OCI-LY7 (cell line): ENCODE data around the gene MAN1A1. TPM values are rescaled to one million over a fixed set of nuclear protein-coding genes. Genes with fewer than 3 reads are reported as not detected.

Experiments used
- BruUV-seq: library from RNA; stranded (reverse); fragments of 400-500 nt; replicated peaks from 2 replicates; lab custom pipeline; 2021; lab: Mats Ljungman, UMichigan
- CTCF ChIA-PET: fragments of 300-600 bp; sonication (Branson Sonifier 250); formaldehyde crosslinking; loops from one replicate; lab custom pipeline; 2022; ENCODE audit warnings: antibody characterized with exemption; ENCODE audit not compliant: unreplicated experiment; lab: Charles Lee
- POLR2A ChIA-PET: fragments of 300-600 bp; sonication (Branson Sonifier 250); formaldehyde crosslinking; loops from one replicate; lab custom pipeline; 2022; ENCODE audit warnings: antibody characterized with exemption; lab: Charles Lee
- DNase-seq: peaks from one replicate; pipeline ENCODE4 v3.0.0-alpha.2; 2015; ENCODE audit warnings: low spot score
- H2AFZ ChIP-seq: fragments of 200-600 bp; sonication (generic), shearing (Covaris generic); 2 replicates; pipeline ENCODE4 v1.6.1; 2014; ENCODE audit warnings: mild to moderate bottlenecking, antibody characterized with exemption, low read length, moderate library complexity
- H3K27ac ChIP-seq: fragments of 200-600 bp; sonication (generic); 2 replicates; pipeline ENCODE4 v1.5.1; 2014; ENCODE audit warnings: mixed run types, low read depth, mild to moderate bottlenecking, moderate library complexity, low read length, inconsistent platforms; ENCODE audit not compliant: poor library complexity, severe bottlenecking
- H3K36me3 ChIP-seq: fragments of 200-600 bp; sonication (generic); 2 replicates; pipeline ENCODE4 v1.6.1; 2014; ENCODE audit warnings: mild to moderate bottlenecking, antibody characterized with exemption, low read length, moderate library complexity, mixed read lengths; ENCODE audit not compliant: insufficient read depth
- H3K4me1 ChIP-seq: fragments of 200-600 bp; sonication (generic); 2 replicates; pipeline ENCODE4 v1.5.1; 2014; ENCODE audit warnings: mild to moderate bottlenecking, low read length; ENCODE audit not compliant: insufficient read depth, poor library complexity, severe bottlenecking
- H3K4me2 ChIP-seq: fragments of 200-600 bp; sonication (generic); 2 replicates; pipeline ENCODE4 v1.6.1; 2014; ENCODE audit warnings: mild to moderate bottlenecking, low read length
- H3K4me3 ChIP-seq: fragments of 200-600 bp; sonication (generic); 2 replicates; pipeline ENCODE4 v1.5.1; 2014; ENCODE audit warnings: mild to moderate bottlenecking, low read depth, low read length; ENCODE audit not compliant: poor library complexity, severe bottlenecking
- H3K79me2 ChIP-seq: fragments of 200-600 bp; sonication (generic); 2 replicates; pipeline ENCODE4 v1.6.1; 2016; ENCODE audit warnings: low read depth, mild to moderate bottlenecking, low read length, moderate library complexity, mixed read lengths; ENCODE audit not compliant: insufficient read depth
- H3K9me2 ChIP-seq: fragments of 200-600 bp; sonication (generic); 2 replicates; pipeline ENCODE4 v1.6.1; 2016; ENCODE audit warnings: mild to moderate bottlenecking, low read length, mixed read lengths; ENCODE audit not compliant: insufficient read depth
- H3K9me3 ChIP-seq: fragments of 200-600 bp; sonication (generic); 2 replicates; pipeline ENCODE4 v1.6.1; 2014; ENCODE audit warnings: mild to moderate bottlenecking, mixed run types, low read length, mixed read lengths
- H4K20me1 ChIP-seq: fragments of 200-600 bp; sonication (generic); 2 replicates; pipeline ENCODE4 v1.6.1; 2014; ENCODE audit warnings: mild to moderate bottlenecking, antibody characterized with exemption, low read length, moderate library complexity, mixed read lengths; ENCODE audit not compliant: insufficient read depth
- EZH2phosphoT487 ChIP-seq: fragments of 200-600 bp; sonication (generic); IDR thresholded peaks from 2 replicates; pipeline ENCODE4 v1.6.1; 2018; ENCODE audit warnings: low read depth, borderline replicate concordance, mild to moderate bottlenecking, mixed run types, antibody characterized with exemption, low read length, moderate library complexity, mixed read lengths
- intact Hi-C: fragments of 100-400 bp; cut with micrococcal nuclease; formaldehyde crosslinking; loops from one replicate; pipeline ENCODE4 v1.10.0; 2022; ENCODE audit not compliant: unreplicated experiment
- total RNA-seq, 2 experiments: library from RNA; depleted of rRNA in 1 of 2; stranded (reverse); fragments of >200 nt in 1 of 2; shearing (Covaris generic) in 1 of 2; gene quantifications; 2 replicates each; pipeline ENCODE4 v1.2.3, GENCODE V29; 2014 to 2022
- TF ChIP-seq, protein P1 (sequence below): fragments of 200-600 bp; sonication (generic); conservative IDR thresholded peaks from 2 replicates; pipeline ENCODE4 v1.5.1; 2014; ENCODE audit warnings: mild to moderate bottlenecking, antibody characterized with exemption, low read length, moderate library complexity, mixed read lengths

Gene MAN1A1
- total RNA-seq, 2 experiments from 2014 or later: 72.4 to 74.3 TPM

DNA sequence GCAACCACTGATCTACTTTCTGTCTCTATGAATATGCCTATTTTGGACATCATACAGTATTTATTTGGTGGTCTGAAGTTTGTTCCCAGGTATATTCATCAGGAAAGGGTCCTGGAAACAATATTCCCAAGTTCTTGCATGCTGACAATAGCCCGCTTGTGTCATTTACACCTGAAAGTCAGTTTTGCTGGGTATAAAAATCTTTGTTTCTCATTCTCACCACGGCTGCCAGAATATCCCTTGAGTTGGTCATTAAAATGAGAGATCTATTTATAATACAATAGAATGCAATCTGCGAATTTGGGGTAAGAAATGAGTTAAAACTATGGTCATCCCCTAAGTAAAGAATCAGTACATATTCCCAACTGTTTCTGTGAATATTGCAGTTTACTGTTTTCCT is 79.0 kb downstream of the MAN1A1 start:
- no peak overlapping the region for H3K4me3 ChIP-seq
- H3K36me3 ChIP-seq: peaks cover 96% of the 10 kb centered on the region
- H3K4me2 ChIP-seq: no peak overlapping the region
- DNase-seq: peak; percentile 24
- BruUV-seq: no TSS peak
- TF ChIP-seq, protein P1, sequence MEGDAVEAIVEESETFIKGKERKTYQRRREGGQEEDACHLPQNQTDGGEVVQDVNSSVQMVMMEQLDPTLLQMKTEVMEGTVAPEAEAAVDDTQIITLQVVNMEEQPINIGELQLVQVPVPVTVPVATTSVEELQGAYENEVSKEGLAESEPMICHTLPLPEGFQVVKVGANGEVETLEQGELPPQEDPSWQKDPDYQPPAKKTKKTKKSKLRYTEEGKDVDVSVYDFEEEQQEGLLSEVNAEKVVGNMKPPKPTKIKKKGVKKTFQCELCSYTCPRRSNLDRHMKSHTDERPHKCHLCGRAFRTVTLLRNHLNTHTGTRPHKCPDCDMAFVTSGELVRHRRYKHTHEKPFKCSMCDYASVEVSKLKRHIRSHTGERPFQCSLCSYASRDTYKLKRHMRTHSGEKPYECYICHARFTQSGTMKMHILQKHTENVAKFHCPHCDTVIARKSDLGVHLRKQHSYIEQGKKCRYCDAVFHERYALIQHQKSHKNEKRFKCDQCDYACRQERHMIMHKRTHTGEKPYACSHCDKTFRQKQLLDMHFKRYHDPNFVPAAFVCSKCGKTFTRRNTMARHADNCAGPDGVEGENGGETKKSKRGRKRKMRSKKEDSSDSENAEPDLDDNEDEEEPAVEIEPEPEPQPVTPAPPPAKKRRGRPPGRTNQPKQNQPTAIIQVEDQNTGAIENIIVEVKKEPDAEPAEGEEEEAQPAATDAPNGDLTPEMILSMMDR: no peak
- TF ChIP-seq EZH2phosphoT487: no peak
- intact Hi-C loops: no loop called here
- CTCF ChIA-PET: no interaction called here
- no peak overlapping the region for H3K27ac ChIP-seq
- H3K4me1 ChIP-seq: no peaks in the 10 kb centered on the region
- H2AFZ ChIP-seq: no peak overlapping the region
- peaks cover 85% of the 10 kb centered on the region; the same call in 1 of the 2 replicates for H3K79me2 ChIP-seq
- peaks cover 26% of the 10 kb centered on the region for H3K9me3 ChIP-seq
- POLR2A ChIA-PET: interaction anchor here (0.5 to 0.6 kb wide), 2 partner anchors 19 to 20 kb away, joined by 3 read pairs; no protein-coding TSS in a partner anchor
- no peaks in the 10 kb centered on the region for H3K9me2 ChIP-seq
- 0 out of 2 replicates have a peak, but pooled peaks cover 7% of the 10 kb centered on the region for H4K20me1 ChIP-seq

DNA sequence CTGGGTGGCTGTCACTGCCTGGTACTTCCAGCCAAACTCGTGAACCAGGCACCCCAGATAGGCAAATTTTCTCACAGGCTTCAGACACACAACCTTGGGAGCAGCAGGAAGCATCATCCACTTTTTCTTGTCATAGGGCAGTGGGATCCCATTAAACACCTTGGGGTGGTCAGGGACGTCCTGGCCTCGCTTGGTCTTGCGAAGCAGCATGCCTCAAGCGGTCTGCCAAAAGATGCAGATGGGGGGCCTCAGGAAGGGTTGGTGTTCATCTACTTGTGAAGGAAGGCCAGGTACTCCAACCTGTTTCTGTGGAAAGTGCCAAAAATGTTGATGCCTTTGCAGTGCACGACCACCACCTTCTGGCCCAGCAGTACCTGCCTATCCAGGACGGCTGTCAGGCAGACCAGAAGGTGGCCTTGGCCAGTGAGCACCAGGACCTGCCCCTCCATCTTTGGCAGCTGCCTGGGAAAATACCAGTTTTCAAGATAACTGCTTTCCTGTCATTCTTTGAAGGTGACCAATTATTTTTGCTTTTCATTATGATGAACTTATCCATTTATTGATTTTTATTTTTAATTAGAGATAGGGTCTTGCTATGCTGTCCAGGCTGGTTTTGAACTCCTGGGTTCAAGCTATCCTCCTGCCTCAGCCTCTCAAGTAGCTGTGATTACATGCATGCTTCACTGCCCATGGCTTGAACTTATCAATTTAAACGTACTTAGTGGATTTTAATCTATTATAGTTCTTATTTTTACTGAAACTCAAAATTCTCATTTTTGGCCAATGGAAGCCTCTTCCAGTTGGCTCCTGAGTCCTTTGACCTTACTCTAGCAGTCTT is 80.1 kb downstream of the MAN1A1 start:
- no peak overlapping the region for H3K4me3 ChIP-seq
- BruUV-seq: no TSS peak
- intact Hi-C loops: no loop called here
- H3K27ac ChIP-seq: no peak overlapping the region
- H3K36me3 ChIP-seq: peaks cover 99% of the 10 kb centered on the region
- POLR2A ChIA-PET: interaction anchor here (0.6 kb wide), 1 partner anchor 19 kb away, joined by 3 read pairs; no protein-coding TSS in a partner anchor
- CTCF ChIA-PET: no interaction called here
- no peak for DNase-seq
- no peaks in the 10 kb centered on the region for H3K9me2 ChIP-seq
- 0 out of 2 replicates have a peak, but pooled peaks cover 7% of the 10 kb centered on the region for H4K20me1 ChIP-seq
- no peak overlapping the region for H3K4me2 ChIP-seq
- H3K79me2 ChIP-seq: peaks cover 90% of the 10 kb centered on the region; the same call in 1 of the 2 replicates
- peaks cover 23% of the 10 kb centered on the region for H3K9me3 ChIP-seq
- no peaks in the 10 kb centered on the region for H3K4me1 ChIP-seq
- no peak for TF ChIP-seq EZH2phosphoT487
- TF ChIP-seq, protein P1: no peak
- no peak overlapping the region for H2AFZ ChIP-seq
